Fibroblast of upper back skin (primary cell): Measurements from ENCODE around the gene RAD1.
A peak's percentile ranks its signal among the peaks of the same experiment; 100 is the strongest.

ENCODE experiments used
- DNase-seq: peaks from one replicate; pipeline ENCODE4 v3.0.0-alpha.2; 2013

RAD1 gene

GRCh38 chr5:34914671-34915138, 599 bp downstream of the RAD1 start:
- DNase-seq: no peak

- DNase-seq: peak; percentile 40
Measured at GRCh38 chr5:34913072-34913471, 2.2 kb downstream of the RAD1 start.

- DNase-seq: peak; percentile 22
Measured at GRCh38 chr5:34905564-34905963, 9.7 kb downstream of the RAD1 start.

GRCh38 chr5:34903260-34903659, 12.0 kb downstream of the RAD1 start:
- no peak for DNase-seq

- no peak for DNase-seq
Measured at GRCh38 chr5:34900652-34901051, 14.7 kb downstream of the RAD1 start.

GRCh38 chr5:34899066-34899465, 16.2 kb downstream of the RAD1 start:
- no peak for DNase-seq

- DNase-seq: peak; percentile 78
Measured at GRCh38 chr5:34898258-34898895, 16.9 kb downstream of the RAD1 start.

GRCh38 chr5:34897646-34898045, 17.7 kb downstream of the RAD1 start:
- peak; percentile 8 for DNase-seq

- no peak for DNase-seq
Measured at GRCh38 chr5:34895641-34896419, 19.5 kb downstream of the RAD1 start.

- DNase-seq: no peak
Measured at GRCh38 chr5:34894716-34895115, 20.6 kb downstream of the RAD1 start.

- no peak for DNase-seq
Measured at GRCh38 chr5:34892414-34892813, 22.9 kb downstream of the RAD1 start.

GRCh38 chr5:34891981-34892380, 23.3 kb downstream of the RAD1 start:
- peak; percentile 98 for DNase-seq

- no peak for DNase-seq
Measured at GRCh38 chr5:34889394-34889793, 25.9 kb downstream of the RAD1 start.

- DNase-seq: no peak
Measured at GRCh38 chr5:34886392-34887119, 28.7 kb downstream of the RAD1 start.

GRCh38 chr5:34881246-34881645, 34.1 kb downstream of the RAD1 start:
- DNase-seq: no peak

- DNase-seq: no peak
Measured at GRCh38 chr5:34876275-34876674, 39.0 kb downstream of the RAD1 start.

- DNase-seq: no peak
Measured at GRCh38 chr5:34870382-34870781, 44.9 kb downstream of the RAD1 start.

- no peak for DNase-seq
Measured at GRCh38 chr5:34869256-34869655, 46.0 kb downstream of the RAD1 start.

- DNase-seq: no peak
Measured at GRCh38 chr5:34868791-34869190, 46.5 kb downstream of the RAD1 start.

GRCh38 chr5:34867660-34868059, 47.6 kb downstream of the RAD1 start:
- no peak for DNase-seq

GRCh38 chr5:34866989-34867471, 48.3 kb downstream of the RAD1 start:
- no peak for DNase-seq

- DNase-seq: peak; percentile 20
Measured at GRCh38 chr5:34865091-34865490, 50.2 kb downstream of the RAD1 start.

GRCh38 chr5:34863946-34864345, 51.4 kb downstream of the RAD1 start:
- no peak for DNase-seq

- DNase-seq: no peak
Measured at GRCh38 chr5:34859253-34859652, 56.1 kb downstream of the RAD1 start.
